Upper lobe of left lung (tissue), 6 donors: ENCODE measurements around the gene LRP1B. TPM values are rescaled to one million over a fixed set of nuclear protein-coding genes. Genes with fewer than 3 reads are reported as not detected.

Experiments used
- ATAC-seq, 2 donors: fragments of 200-7000 bp; cut with Tn5 transposase; one replicate each; pipeline ENCODE4 v1.9.1; 2022; ENCODE audit warnings: mild to moderate bottlenecking in 2 of 2, moderate library complexity in 2 of 2; ENCODE audit not compliant: low FRiP score in 2 of 2
- DNase-seq, 2 donors: peaks; one replicate each; pipeline ENCODE4 v3.0.0-alpha.2; 2019 to 2020
- H3K27ac ChIP-seq, 4 donors: fragments of 200-600 bp; sonication (generic); one replicate each; pipeline ENCODE4 v1.5.1; 2016 to 2019
- H3K27me3 ChIP-seq, 4 donors: fragments of 200-600 bp; sonication (generic); one replicate each; pipeline ENCODE4 v1.5.1; 2017 to 2019
- H3K36me3 ChIP-seq, 4 donors: fragments of 200-600 bp; sonication (generic); one replicate each; pipeline ENCODE4 v1.5.1; 2016 to 2019
- H3K4me1 ChIP-seq, 4 donors: fragments of 200-600 bp; sonication (generic); one replicate each; pipeline ENCODE4 v1.5.1; 2018 to 2019
- H3K4me3 ChIP-seq, 4 donors: fragments of 200-600 bp; sonication (generic); one replicate each; pipeline ENCODE4 v1.5.1; 2017 to 2019; ENCODE audit warnings: mild to moderate bottlenecking in 2 of 4, moderate library complexity in 1 of 4
- H3K9me3 ChIP-seq, 4 donors: fragments of 200-600 bp; sonication (generic); one replicate each; pipeline ENCODE4 v1.5.1; 2018 to 2019
- CTCF ChIP-seq, 6 experiments: fragments of 450-650 bp in 4 of 6; fragments of 200-600 bp in 2 of 6; sonication (generic) in 2 of 6; IDR thresholded peaks; one replicate each; pipeline ENCODE4 v1.5.1; 2016 to 2019; ENCODE audit warnings: antibody characterized with exemption in 6 of 6
- EP300 ChIP-seq, 4 donors: sonication (generic); formaldehyde crosslinking; IDR thresholded peaks; one replicate each; pipeline ENCODE4 v1.5.1; 2017; ENCODE audit warnings: antibody characterized with exemption in 4 of 4, control low read depth in 2 of 4
- POLR2A ChIP-seq, 4 donors: fragments of 450-650 bp; IDR thresholded peaks; one replicate each; pipeline ENCODE4 v1.5.1; 2016 to 2017; ENCODE audit warnings: antibody characterized with exemption in 4 of 4, mild to moderate bottlenecking in 2 of 4
- POLR2AphosphoS5 ChIP-seq, 2 donors: sonication (generic); formaldehyde crosslinking; IDR thresholded peaks; one replicate each; pipeline ENCODE4 v1.5.1; 2017; ENCODE audit warnings: antibody characterized with exemption in 2 of 2
- WGBS, 2 donors: methylation state at CpG; one replicate each; pipeline ENCODE4 v1.1.5; 2017 to 2018; 5-methylcytosine and 5-hydroxymethylcytosine counted together
- total RNA-seq, 6 donors: library from RNA; depleted of rRNA in 4 of 6; stranded (reverse); fragments of >200 nt in 4 of 6; gene quantifications; one replicate each; pipeline versions ENCODE4 v1.1.0 to v1.2.1, GENCODE V29; 2016 to 2021
- donor health status: DM: no; HTN: no; CAD: no; lungs with moderate emphysema.
- donor health status: DM: no; HTN: yes; CAD: no; lungs with severe emphysema.

Gene LRP1B
- total RNA-seq, 6 donors from 2014 or later = under 0.01 to 0.46 (median 0.11) TPM

GRCh38 chr2:142144547-142144946 is 13.7 kb upstream of the LRP1B start:
- no peak overlapping the region for H3K27ac ChIP-seq
- peaks cover 0 to 6% (median 0%) of the 10 kb centered on the region in 4 donors for H3K4me1 ChIP-seq
- no peak overlapping the region for H3K4me3 ChIP-seq
- TF ChIP-seq POLR2A (IDR thresholded peaks at IDR 0.05) (no peak), EP300 (IDR thresholded peaks at IDR 0.05) (no peak), CTCF (IDR thresholded peaks at IDR 0.05) (no peak), POLR2AphosphoS5 (IDR thresholded peaks at IDR 0.05) (no peak)
- H3K36me3 ChIP-seq = no peaks in the 10 kb centered on the region
- H3K27me3 ChIP-seq = no peaks in the 10 kb centered on the region
- no peak for DNase-seq
- WGBS, 2 donors = 62 to 66% methylated on average over 2 of the region's 2 CpGs
- ATAC-seq = no peak
- no peaks in the 10 kb centered on the region for H3K9me3 ChIP-seq

GRCh38 chr2:142142595-142142994 is 11.8 kb upstream of the LRP1B start:
- Histone ChIP-seq H3K9me3 (no peaks in the 10 kb centered on the region), H3K36me3 (no peaks in the 10 kb centered on the region), H3K4me1 (peaks cover 0 to under 1% (median 0%) of the 10 kb centered on the region in 4 donors), H3K27me3 (no peaks in the 10 kb centered on the region), H3K4me3 (no peak overlapping the region), H3K27ac (no peak overlapping the region)
- TF ChIP-seq CTCF (IDR thresholded peaks at IDR 0.05) = no peak
- TF ChIP-seq POLR2AphosphoS5 (IDR thresholded peaks at IDR 0.05) = no peak
- no peak for TF ChIP-seq EP300 (IDR thresholded peaks at IDR 0.05)
- no peak for TF ChIP-seq POLR2A (IDR thresholded peaks at IDR 0.05)
- ATAC-seq (no peak), DNase-seq (no peak)
- 83 to 93% methylated on average over 3 of the region's 3 CpGs for WGBS, 2 donors

- TF ChIP-seq POLR2A (IDR thresholded peaks at IDR 0.05) (no peak), CTCF (IDR thresholded peaks at IDR 0.05) (peak in 4 of 6 experiments; percentile 17 to 33 (median 30))
- DNase-seq (no peak), ATAC-seq (no peak)
- Histone ChIP-seq H3K4me1 (no peaks in the 10 kb centered on the region), H3K27me3 (no peaks in the 10 kb centered on the region), H3K4me3 (no peak overlapping the region), H3K9me3 (no peaks in the 10 kb centered on the region), H3K27ac (no peak overlapping the region), H3K36me3 (no peaks in the 10 kb centered on the region)
- WGBS, 2 donors = 6 to 7% methylated on average over 2 of the region's 2 CpGs
Observed at GRCh38 chr2:142140434-142140845, 9.6 kb upstream of the LRP1B start.

GRCh38 chr2:142139384-142139783 is 8.6 kb upstream of the LRP1B start:
- ATAC-seq = no peak
- Histone ChIP-seq H3K4me3 (no peak overlapping the region), H3K4me1 (no peaks in the 10 kb centered on the region), H3K9me3 (no peaks in the 10 kb centered on the region), H3K36me3 (no peaks in the 10 kb centered on the region), H3K27ac (no peak overlapping the region), H3K27me3 (no peaks in the 10 kb centered on the region)
- 49 to 55% methylated on average over 4 of the region's 4 CpGs for WGBS, 2 donors
- DNase-seq = no peak
- TF ChIP-seq CTCF (IDR thresholded peaks at IDR 0.05) = no peak
- TF ChIP-seq POLR2A (IDR thresholded peaks at IDR 0.05) = no peak
- TF ChIP-seq EP300 (IDR thresholded peaks at IDR 0.05) = no peak
- TF ChIP-seq POLR2AphosphoS5 (IDR thresholded peaks at IDR 0.05) = no peak

GRCh38 chr2:142136571-142136970 is 5.8 kb upstream of the LRP1B start:
- H3K27me3 ChIP-seq = no peaks in the 10 kb centered on the region
- no peak for TF ChIP-seq POLR2A (IDR thresholded peaks at IDR 0.05)
- TF ChIP-seq POLR2AphosphoS5 (IDR thresholded peaks at IDR 0.05) = no peak
- no peak overlapping the region for H3K4me3 ChIP-seq
- H3K27ac ChIP-seq = no peak overlapping the region
- H3K9me3 ChIP-seq = no peaks in the 10 kb centered on the region
- ATAC-seq (no peak), DNase-seq (no peak)
- peaks cover 0 to 2% (median under 1%) of the 10 kb centered on the region in 4 donors for H3K4me1 ChIP-seq
- no peaks in the 10 kb centered on the region for H3K36me3 ChIP-seq
